Hepatocyte (in vitro differentiated cells): Measurements from ENCODE around the gene FAM76B. TPM values are rescaled to one million over a fixed set of nuclear protein-coding genes. Genes with fewer than 3 reads are reported as not detected.

ENCODE experiments used
- DNase-seq: peaks from one replicate; pipeline ENCODE4 v3.0.0-alpha.2; 2016; ENCODE audit warnings: low spot score
- H2AFZ ChIP-seq: fragments of 200-600 bp; sonication (generic); 2 replicates; pipeline ENCODE4 v1.6.0; 2016; ENCODE audit warnings: antibody characterized with exemption, mild to moderate bottlenecking
- H3K27ac ChIP-seq: fragments of 200-600 bp; sonication (generic); 2 replicates; pipeline ENCODE4 v1.5.1; 2016; ENCODE audit warnings: mild to moderate bottlenecking
- H3K27me3 ChIP-seq: fragments of 200-600 bp; sonication (generic); 2 replicates; pipeline ENCODE4 v1.6.1; 2016
- H3K36me3 ChIP-seq: fragments of 200-600 bp; sonication (generic); replicated peaks from 2 replicates; pipeline ENCODE4 v1.5.1; 2016; ENCODE audit warnings: low read depth; ENCODE audit not compliant: insufficient read depth
- H3K4me1 ChIP-seq: fragments of 200-600 bp; sonication (generic); 2 replicates; pipeline ENCODE4 v1.5.1; 2016; ENCODE audit warnings: mild to moderate bottlenecking, moderate library complexity; ENCODE audit not compliant: insufficient read depth
- H3K4me2 ChIP-seq: fragments of 200-600 bp; sonication (generic); 2 replicates; pipeline ENCODE4 v1.6.0; 2016
- H3K4me3 ChIP-seq: fragments of 200-600 bp; sonication (generic); 2 replicates; pipeline ENCODE4 v1.5.1; 2016; ENCODE audit warnings: mild to moderate bottlenecking
- H3K79me2 ChIP-seq: fragments of 200-600 bp; sonication (generic); 2 replicates; pipeline ENCODE4 v1.6.0; 2017; ENCODE audit warnings: mild to moderate bottlenecking
- H3K9me2 ChIP-seq: fragments of 200-600 bp; sonication (generic); replicated peaks from 2 replicates; pipeline ENCODE4 v1.6.0; 2017; ENCODE audit warnings: mild to moderate bottlenecking; ENCODE audit not compliant: insufficient read depth
- H3K9me3 ChIP-seq: fragments of 200-600 bp; sonication (generic); 2 replicates; pipeline ENCODE4 v1.5.1; 2016; ENCODE audit warnings: low read depth, mild to moderate bottlenecking
- H4K20me1 ChIP-seq: fragments of 200-600 bp; sonication (generic); 2 replicates; pipeline ENCODE4 v1.6.0; 2016; ENCODE audit warnings: mild to moderate bottlenecking; ENCODE audit not compliant: insufficient read depth, poor library complexity, severe bottlenecking
- CTCF ChIP-seq: fragments of 200-600 bp; sonication (generic); IDR thresholded peaks from 2 replicates; pipeline ENCODE4 v1.5.1; 2016; ENCODE audit warnings: antibody characterized with exemption, mild to moderate bottlenecking; ENCODE audit not compliant: poor library complexity
- EZH2 ChIP-seq: fragments of 200-600 bp; sonication (generic); IDR thresholded peaks from 2 replicates; pipeline ENCODE4 v1.6.1; 2016; ENCODE audit warnings: antibody characterized with exemption, mild to moderate bottlenecking, borderline replicate concordance
- EZH2phosphoT487 ChIP-seq: fragments of 200-600 bp; sonication (generic); IDR thresholded peaks from one replicate; pipeline ENCODE4 v1.6.1; 2018; ENCODE audit warnings: antibody characterized with exemption, mild to moderate bottlenecking, low read depth, moderate library complexity; ENCODE audit not compliant: unreplicated experiment, severe bottlenecking
- WGBS: methylation state at CpG from one replicate; pipeline ENCODE4 v1.1.6; 2016; ENCODE audit warnings: low lambda C conversion rate; ENCODE audit errors: missing lambda C conversion rate; 5-methylcytosine and 5-hydroxymethylcytosine counted together
- polyA plus RNA-seq: library from polyadenylated mRNA; unstranded; fragments of >200 nt; fragmentation: Nextera tagmentation; extraction: Ambion mirVana; gene quantifications from 2 replicates; pipeline ENCODE4 v1.2.1, GENCODE V29; 2016
- total RNA-seq: library from RNA; depleted of rRNA; stranded (reverse); fragments of >200 nt; gene quantifications from 2 replicates; pipeline ENCODE4 v1.2.3, GENCODE V29; 2014

The FAM76B gene
- total and polyA plus RNA-seq, 2 experiments from 2014 or later, result 15.6 to 32.0 TPM

GRCh38 chr11:95788921-95789505, 569 bp downstream of the FAM76B start:
- TF ChIP-seq CTCF, result peak; percentile 29
- no peak for TF ChIP-seq EZH2phosphoT487
- no peak for TF ChIP-seq EZH2
- peak; percentile 71 for DNase-seq
- under 1% methylated on average over 20 of the region's 34 CpGs for WGBS

DNA sequence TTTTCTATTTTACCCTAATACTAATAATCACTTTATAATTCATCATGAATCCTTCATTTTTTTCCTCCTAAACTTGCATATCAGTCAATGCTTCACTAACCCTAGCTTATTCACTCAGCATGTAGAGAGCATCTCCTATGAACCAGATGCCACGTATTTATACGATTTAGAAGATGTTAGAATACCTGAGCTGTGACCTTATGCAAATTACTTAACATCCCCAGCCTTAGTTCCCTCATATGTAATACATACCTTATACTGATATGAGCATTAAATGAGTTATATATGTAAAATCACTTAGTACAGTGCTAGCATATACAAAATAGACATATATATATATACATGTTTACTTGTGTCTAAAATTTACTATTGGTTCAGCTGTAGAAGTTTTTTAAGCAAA, 9.0 kb downstream of the FAM76B start:
- no peaks in the 10 kb centered on the region for H3K4me1 ChIP-seq
- no peak for TF ChIP-seq CTCF
- no peaks in the 10 kb centered on the region for H3K36me3 ChIP-seq
- H3K4me2 ChIP-seq, result no peak overlapping the region
- H3K9me2 ChIP-seq, result no peaks in the 10 kb centered on the region
- DNase-seq, result no peak
- H3K79me2 ChIP-seq, result no peaks in the 10 kb centered on the region
- H3K27me3 ChIP-seq, result no peaks in the 10 kb centered on the region
- no peaks in the 10 kb centered on the region for H4K20me1 ChIP-seq
- 95% methylated on average over 2 of the region's 2 CpGs for WGBS
- H3K9me3 ChIP-seq, result no peaks in the 10 kb centered on the region
- no peak overlapping the region for H2AFZ ChIP-seq
- no peak overlapping the region for H3K4me3 ChIP-seq
- no peak overlapping the region for H3K27ac ChIP-seq

More at GRCh38 chr11:95788921-95789505, 569 bp downstream of the FAM76B start:
- Histone ChIP-seq H3K4me2 (peak overlapping the region; percentile 80), H3K4me1 (peaks cover 7% of the 10 kb centered on the region), H3K27ac (peak overlapping the region; percentile 98), H3K79me2 (peaks cover 57% of the 10 kb centered on the region), H3K4me3 (peak overlapping the region; percentile 84), H3K36me3 (no peaks in the 10 kb centered on the region), H3K9me3 (no peaks in the 10 kb centered on the region), H4K20me1 (no peaks in the 10 kb centered on the region), H3K9me2 (no peaks in the 10 kb centered on the region), H3K27me3 (no peaks in the 10 kb centered on the region), H2AFZ (peak overlapping the region; percentile 81)

DNA sequence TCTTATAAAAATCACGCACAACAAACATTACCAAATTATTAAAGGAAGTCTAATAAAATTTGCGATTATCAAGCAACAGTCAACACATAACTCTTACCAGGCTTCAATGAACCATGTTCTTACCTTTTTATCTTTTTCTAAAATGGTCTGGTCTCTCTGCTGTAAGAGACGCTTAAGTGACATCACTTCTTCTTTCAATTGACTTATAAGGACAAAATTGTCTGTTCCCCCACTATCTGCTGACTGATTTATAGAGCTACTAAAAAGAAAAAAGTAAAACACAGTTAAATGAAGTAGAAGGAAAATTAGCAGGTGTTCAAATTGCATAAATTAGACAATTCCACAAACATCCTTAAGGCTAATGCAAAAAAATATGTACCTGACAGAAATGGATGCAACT, 10.9 kb downstream of the FAM76B start:
- Histone ChIP-seq H3K4me2 (no peak overlapping the region), H2AFZ (no peak overlapping the region), H3K9me2 (no peaks in the 10 kb centered on the region), H3K27ac (no peak overlapping the region), H3K9me3 (no peaks in the 10 kb centered on the region), H3K27me3 (no peaks in the 10 kb centered on the region), H3K36me3 (no peaks in the 10 kb centered on the region), H3K4me1 (no peaks in the 10 kb centered on the region), H3K4me3 (no peak overlapping the region), H4K20me1 (no peaks in the 10 kb centered on the region), H3K79me2 (no peaks in the 10 kb centered on the region)
- DNase-seq, result no peak
- TF ChIP-seq EZH2phosphoT487, result no peak
- no peak for TF ChIP-seq EZH2
- no peak for TF ChIP-seq CTCF
- 88% methylated on average over 3 of the region's 3 CpGs for WGBS

DNA sequence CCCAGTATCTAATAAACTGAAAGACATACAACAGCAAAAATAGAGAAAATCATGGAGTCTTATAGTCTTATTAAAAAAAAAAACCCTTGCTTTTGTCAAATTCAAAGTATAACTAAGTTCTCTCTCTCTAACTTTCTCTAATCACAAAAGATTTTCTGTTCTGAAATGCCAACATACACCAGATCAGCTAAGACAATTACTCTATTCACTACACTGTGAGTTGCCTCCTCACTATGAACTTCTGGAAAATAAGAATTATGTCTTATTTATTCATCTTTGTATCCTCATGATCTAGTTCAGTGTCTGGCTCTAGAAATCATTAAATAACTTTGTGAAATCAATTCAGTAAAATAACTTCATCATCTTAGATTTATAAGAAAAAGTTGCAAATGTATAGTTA, 12.7 kb downstream of the FAM76B start:
- no peak for TF ChIP-seq EZH2phosphoT487
- TF ChIP-seq CTCF, result no peak
- no peak for TF ChIP-seq EZH2
- no peaks in the 10 kb centered on the region for H3K36me3 ChIP-seq
- DNase-seq, result no peak

More for the DNA sequence above, 12.7 kb downstream of the FAM76B start:
- no peak overlapping the region for H3K4me2 ChIP-seq
- H3K4me1 ChIP-seq, result no peaks in the 10 kb centered on the region
- no peak overlapping the region for H2AFZ ChIP-seq
- no peaks in the 10 kb centered on the region for H4K20me1 ChIP-seq
- H3K27me3 ChIP-seq, result no peaks in the 10 kb centered on the region
- no peak overlapping the region for H3K27ac ChIP-seq
- no peak overlapping the region for H3K4me3 ChIP-seq
- H3K9me2 ChIP-seq, result no peaks in the 10 kb centered on the region
- no peaks in the 10 kb centered on the region for H3K79me2 ChIP-seq
- no peaks in the 10 kb centered on the region for H3K9me3 ChIP-seq
